Astrocyte (in vitro differentiated cells and primary cell): ENCODE results near the gene SYNE1. TPM values are rescaled to one million over a fixed set of nuclear protein-coding genes. Genes with fewer than 3 reads are reported as not detected.

Experiments used
- DNase-seq: peaks from one replicate; pipeline ENCODE4 v3.0.0-alpha.2; 2010; ENCODE audit warnings: low read depth
- FAIRE-seq: peaks from 2 replicates; lab custom pipeline; 2011; peaks lifted over from hg19 to GRCh38; lab: Jason Lieb, UNC
- H2AFZ ChIP-seq: 2 replicates; pipeline ENCODE4 v1.6.0; 2012; ENCODE audit warnings: low read depth, low read length, inconsistent platforms
- H3K27ac ChIP-seq: 2 replicates; pipeline ENCODE4 v1.5.1; 2011; ENCODE audit warnings: low read depth, low read length, inconsistent platforms
- H3K27me3 ChIP-seq: 2 replicates; pipeline ENCODE4 v1.6.0; 2011; ENCODE audit warnings: low read length, inconsistent platforms; ENCODE audit not compliant: insufficient read depth
- H3K36me3 ChIP-seq: 2 replicates; pipeline ENCODE4 v1.5.1; 2011; ENCODE audit warnings: low read length, inconsistent platforms; ENCODE audit not compliant: insufficient read depth
- H3K4me1 ChIP-seq: 2 replicates; pipeline ENCODE4 v1.5.1; 2011; ENCODE audit warnings: low read length, inconsistent platforms; ENCODE audit not compliant: insufficient read depth
- H3K4me2 ChIP-seq: 2 replicates; pipeline ENCODE4 v1.6.0; 2012; ENCODE audit warnings: low read length, inconsistent platforms
- H3K4me3 ChIP-seq: 2 replicates; pipeline ENCODE4 v1.5.1; 2011; ENCODE audit warnings: low read depth, mild to moderate bottlenecking, low read length, inconsistent platforms; ENCODE audit not compliant: insufficient read depth
- H3K79me2 ChIP-seq: 2 replicates; pipeline ENCODE4 v1.6.0; 2012; ENCODE audit warnings: mild to moderate bottlenecking, low read length, inconsistent platforms; ENCODE audit not compliant: insufficient read depth
- H3K9ac ChIP-seq: 2 replicates; pipeline ENCODE4 v1.6.0; 2012; ENCODE audit warnings: mild to moderate bottlenecking, low read length, inconsistent platforms
- H3K9me3 ChIP-seq: 2 replicates; pipeline ENCODE4 v1.5.1; 2012; ENCODE audit warnings: low read depth, mild to moderate bottlenecking, low read length, inconsistent platforms; ENCODE audit not compliant: insufficient read depth
- H4K20me1 ChIP-seq: 2 replicates; pipeline ENCODE4 v1.6.0; 2012; ENCODE audit warnings: low read length, inconsistent platforms; ENCODE audit not compliant: insufficient read depth
- H3K27ac Mint-ChIP-seq: one replicate; pipeline ENCODE4 v1.8.0; 2021; ENCODE audit warnings: mild to moderate bottlenecking, mixed read lengths; ENCODE audit not compliant: unreplicated experiment
- H3K27me3 Mint-ChIP-seq: one replicate; pipeline ENCODE4 v1.8.0; 2021; ENCODE audit warnings: low read depth, mixed read lengths; ENCODE audit not compliant: unreplicated experiment
- H3K36me3 Mint-ChIP-seq: one replicate; pipeline ENCODE4 v1.8.0; 2021; ENCODE audit warnings: low read depth, mixed read lengths; ENCODE audit not compliant: unreplicated experiment
- H3K4me1 Mint-ChIP-seq: one replicate; pipeline ENCODE4 v1.8.0; 2021; ENCODE audit warnings: low read depth, mixed read lengths; ENCODE audit not compliant: unreplicated experiment
- H3K4me3 Mint-ChIP-seq: one replicate; pipeline ENCODE4 v1.8.0; 2021; ENCODE audit warnings: mild to moderate bottlenecking, moderate library complexity, mixed read lengths; ENCODE audit not compliant: unreplicated experiment
- H3K9me3 Mint-ChIP-seq: one replicate; pipeline ENCODE4 v1.8.0; 2021; ENCODE audit warnings: mild to moderate bottlenecking, mixed read lengths; ENCODE audit not compliant: unreplicated experiment
- EZH2 ChIP-seq: IDR thresholded peaks from 2 replicates; pipeline ENCODE4 v1.6.1; 2012; ENCODE audit warnings: mild to moderate bottlenecking, low read length, inconsistent platforms; ENCODE audit not compliant: insufficient read depth
- total RNA-seq: library from RNA; stranded (reverse); gene quantifications from 2 replicates; pipeline ENCODE4 v1.2.1, GENCODE V29; 2021
- TF ChIP-seq, protein P1 (sequence below): IDR thresholded peaks from 2 replicates; pipeline ENCODE4 v1.5.1; 2011; ENCODE audit warnings: low read depth, mild to moderate bottlenecking, inconsistent platforms, low read length, moderate library complexity; ENCODE audit not compliant: insufficient read depth

Gene SYNE1
- total RNA-seq, 1 donor from 2014 or later, result 66.5 TPM

DNA sequence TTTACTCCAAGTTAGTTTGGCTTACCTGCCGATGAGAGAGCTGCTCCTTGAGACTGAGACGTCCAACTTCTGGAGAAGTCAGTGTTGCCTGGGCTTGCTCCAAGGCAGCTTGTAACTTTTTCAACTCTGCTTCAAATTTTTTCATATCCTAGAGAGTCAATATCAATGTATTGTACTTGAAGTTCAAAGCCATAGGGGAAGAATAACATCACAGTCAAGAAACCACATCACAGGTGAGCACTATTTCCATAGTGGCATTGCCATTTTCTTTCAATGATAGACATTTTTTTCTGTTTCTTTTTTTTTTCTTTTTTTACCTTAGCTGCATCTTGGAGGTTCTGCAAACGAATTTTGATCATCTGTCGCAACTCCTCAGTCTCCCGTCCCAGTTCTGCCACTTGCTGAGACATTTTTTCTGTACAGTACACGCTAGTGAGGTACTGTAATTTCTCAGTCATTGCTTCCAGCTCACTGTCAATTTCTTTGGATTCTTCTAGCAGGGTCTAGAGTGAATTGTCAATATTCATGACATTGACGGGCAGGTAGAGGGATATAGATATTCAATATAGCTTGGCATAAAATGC is 326.7 kb downstream of the SYNE1 start:
- H3K4me1 Mint-ChIP-seq, result peaks cover 12% of the 10 kb centered on the region
- Histone ChIP-seq H3K4me3 (no peak overlapping the region), H3K9me3 (no peaks in the 10 kb centered on the region), H3K27me3 (no peaks in the 10 kb centered on the region), H3K4me1 (peaks cover 17% of the 10 kb centered on the region), H3K36me3 (peaks cover 26% of the 10 kb centered on the region), H4K20me1 (no peaks in the 10 kb centered on the region), H3K79me2 (no peaks in the 10 kb centered on the region), H3K27ac (no peak overlapping the region), H2AFZ (no peak overlapping the region), H3K9ac (no peak overlapping the region), H3K4me2 (no peak overlapping the region)
- no peak for TF ChIP-seq EZH2
- TF ChIP-seq, protein P1, sequence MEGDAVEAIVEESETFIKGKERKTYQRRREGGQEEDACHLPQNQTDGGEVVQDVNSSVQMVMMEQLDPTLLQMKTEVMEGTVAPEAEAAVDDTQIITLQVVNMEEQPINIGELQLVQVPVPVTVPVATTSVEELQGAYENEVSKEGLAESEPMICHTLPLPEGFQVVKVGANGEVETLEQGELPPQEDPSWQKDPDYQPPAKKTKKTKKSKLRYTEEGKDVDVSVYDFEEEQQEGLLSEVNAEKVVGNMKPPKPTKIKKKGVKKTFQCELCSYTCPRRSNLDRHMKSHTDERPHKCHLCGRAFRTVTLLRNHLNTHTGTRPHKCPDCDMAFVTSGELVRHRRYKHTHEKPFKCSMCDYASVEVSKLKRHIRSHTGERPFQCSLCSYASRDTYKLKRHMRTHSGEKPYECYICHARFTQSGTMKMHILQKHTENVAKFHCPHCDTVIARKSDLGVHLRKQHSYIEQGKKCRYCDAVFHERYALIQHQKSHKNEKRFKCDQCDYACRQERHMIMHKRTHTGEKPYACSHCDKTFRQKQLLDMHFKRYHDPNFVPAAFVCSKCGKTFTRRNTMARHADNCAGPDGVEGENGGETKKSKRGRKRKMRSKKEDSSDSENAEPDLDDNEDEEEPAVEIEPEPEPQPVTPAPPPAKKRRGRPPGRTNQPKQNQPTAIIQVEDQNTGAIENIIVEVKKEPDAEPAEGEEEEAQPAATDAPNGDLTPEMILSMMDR, result no peak
- H3K9me3 Mint-ChIP-seq, result no peaks in the 10 kb centered on the region
- no peak overlapping the region for H3K4me3 Mint-ChIP-seq
- H3K36me3 Mint-ChIP-seq, result peaks cover 27% of the 10 kb centered on the region
- no peak for DNase-seq
- H3K27ac Mint-ChIP-seq, result no peak overlapping the region
- H3K27me3 Mint-ChIP-seq, result no peaks in the 10 kb centered on the region
- FAIRE-seq, result no peak

DNA sequence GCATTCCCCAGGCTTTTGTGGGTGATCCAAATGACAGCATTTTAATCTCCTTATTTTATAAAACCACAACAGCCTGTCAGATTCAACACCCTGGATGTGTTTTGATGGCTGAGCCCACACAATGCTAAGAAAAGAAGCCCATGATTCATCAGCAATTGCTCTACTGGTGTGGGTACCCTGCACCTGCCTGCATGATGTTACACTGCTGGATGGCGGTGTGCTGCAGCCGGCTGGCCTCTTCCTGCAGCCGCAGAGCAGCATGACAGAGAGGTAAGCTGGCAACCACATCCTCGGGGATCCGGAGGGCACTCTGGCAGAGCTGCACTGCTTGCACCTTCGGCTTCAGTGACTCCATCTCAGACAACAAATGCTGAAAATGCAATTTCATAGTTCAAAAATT is 327.5 kb downstream of the SYNE1 start:
- H3K27ac Mint-ChIP-seq, result no peak overlapping the region
- H3K27ac ChIP-seq, result no peak overlapping the region
- H3K27me3 Mint-ChIP-seq, result no peaks in the 10 kb centered on the region
- no peak overlapping the region for H3K4me3 Mint-ChIP-seq
- H3K36me3 ChIP-seq, result peaks cover 29% of the 10 kb centered on the region
- peaks cover 15% of the 10 kb centered on the region for H3K4me1 ChIP-seq
- H3K4me1 Mint-ChIP-seq, result peaks cover 11% of the 10 kb centered on the region
- H3K4me3 ChIP-seq, result no peak overlapping the region
- H3K9ac ChIP-seq, result no peak overlapping the region
- no peaks in the 10 kb centered on the region for H3K27me3 ChIP-seq
- DNase-seq (peak; percentile 59), FAIRE-seq (no peak)
- H3K9me3 ChIP-seq, result no peaks in the 10 kb centered on the region
- no peaks in the 10 kb centered on the region for H3K79me2 ChIP-seq
- H3K9me3 Mint-ChIP-seq, result no peaks in the 10 kb centered on the region
- no peak overlapping the region for H2AFZ ChIP-seq
- TF ChIP-seq, protein P1, result no peak
- TF ChIP-seq EZH2, result no peak
- no peaks in the 10 kb centered on the region for H4K20me1 ChIP-seq
- no peak overlapping the region for H3K4me2 ChIP-seq
- H3K36me3 Mint-ChIP-seq, result peaks cover 26% of the 10 kb centered on the region

DNA sequence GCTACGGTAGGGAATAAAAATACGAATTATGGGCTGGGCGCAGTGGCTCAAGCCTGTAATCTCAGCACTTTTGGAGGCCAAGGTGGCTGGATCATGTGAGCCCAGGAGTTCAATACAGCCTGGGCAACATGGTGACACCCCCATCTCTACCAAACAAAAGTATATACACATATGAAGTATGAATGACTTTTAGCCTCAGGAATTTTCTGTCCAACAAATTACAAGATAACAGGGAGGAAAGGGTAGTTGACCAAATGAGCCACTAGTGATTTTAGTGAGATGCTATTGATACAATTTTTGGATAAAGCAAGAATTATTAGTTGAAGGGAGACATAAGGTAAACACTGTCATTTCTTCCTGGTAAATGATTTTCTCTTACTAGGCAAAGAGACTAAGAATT is 328.2 kb downstream of the SYNE1 start:
- DNase-seq, result no peak
- no peak overlapping the region for H3K4me2 ChIP-seq
- no peak overlapping the region for H3K4me3 Mint-ChIP-seq
- H3K9me3 Mint-ChIP-seq, result no peaks in the 10 kb centered on the region
- H3K27ac Mint-ChIP-seq, result no peak overlapping the region
- no peak overlapping the region for H3K4me3 ChIP-seq
- peaks cover 21% of the 10 kb centered on the region for H3K36me3 Mint-ChIP-seq
- H2AFZ ChIP-seq, result no peak overlapping the region
- H3K27ac ChIP-seq, result no peak overlapping the region
- no peak for FAIRE-seq
- no peaks in the 10 kb centered on the region for H3K27me3 ChIP-seq
- TF ChIP-seq, protein P1, result no peak
- TF ChIP-seq EZH2, result no peak
- H3K27me3 Mint-ChIP-seq, result no peaks in the 10 kb centered on the region
- no peak overlapping the region for H3K9ac ChIP-seq
- no peaks in the 10 kb centered on the region for H4K20me1 ChIP-seq
- peaks cover 7% of the 10 kb centered on the region for H3K4me1 Mint-ChIP-seq
- H3K4me1 ChIP-seq, result peaks cover 9% of the 10 kb centered on the region
- H3K79me2 ChIP-seq, result no peaks in the 10 kb centered on the region
- no peaks in the 10 kb centered on the region for H3K9me3 ChIP-seq
- peaks cover 32% of the 10 kb centered on the region for H3K36me3 ChIP-seq
